H1 (cell line): ENCODE results near the gene TUBA4B. TPM values are rescaled to one million over a fixed set of nuclear protein-coding genes. Genes with fewer than 3 reads are reported as not detected.

Experiments used
- FOSL1 ChIP-seq: IDR thresholded peaks from 2 replicates; pipeline ENCODE4 v1.6.1; 2011; ENCODE audit warnings: mild to moderate bottlenecking, low read depth, low read length, moderate library complexity; ENCODE audit not compliant: insufficient read depth
- KDM5A ChIP-seq: fragments of 200-600 bp; IDR thresholded peaks from 2 replicates; pipeline ENCODE4 v1.7.1; 2012; ENCODE audit warnings: mild to moderate bottlenecking, low read length, inconsistent platforms, mixed read lengths
- RNF2 ChIP-seq: fragments of 200-900, 300-1000 bp; sonication (generic); IDR thresholded peaks from 2 replicates; pipeline ENCODE4 v1.7.1; 2016; ENCODE audit warnings: borderline replicate concordance, low read depth, mild to moderate bottlenecking, antibody characterized with exemption, low read length; ENCODE audit not compliant: poor library complexity, severe bottlenecking; ENCODE audit errors: missing control alignments
- TBP ChIP-seq: IDR thresholded peaks from 2 replicates; pipeline ENCODE4 v1.6.1; 2011; ENCODE audit warnings: low read depth, low read length, improper control_type of control experiment
- polyA plus RNA-seq, 7 experiments: library from polyadenylated mRNA; depleted of rRNA in 3 of 7; stranded (reverse) in 5 of 7; unstranded in 2 of 7; fragments of >200 nt in 5 of 7; fragments of 200-250 nt in 2 of 7; gene quantifications; 1 replicate in 5 of 7; 2 replicates in 1 of 7; 4 replicates in 1 of 7; pipeline versions ENCODE4 v1.2.1 to v1.2.3, GENCODE V29; 2011 to 2013; ENCODE audit warnings: missing spikeins in 2 of 7, mixed read lengths in 2 of 7
- total RNA-seq: library from RNA; stranded (reverse); fragmentation: NEBNext Ultra II Directional; extraction: Animal tissue kit (Norgen Biotek cat#: 25700); gene quantifications from 2 replicates; pipeline ENCODE4 v1.2.1, GENCODE V29; 2021
- TF ChIP-seq, protein P1 (sequence below): fragments of 300-600 bp; sonication (generic); IDR thresholded peaks from 2 replicates; pipeline ENCODE4 v1.7.1; 2012; ENCODE audit warnings: low read length, moderate library complexity, mild to moderate bottlenecking, inconsistent platforms; ENCODE audit not compliant: insufficient replicate concordance
- TF ChIP-seq, protein P2 (sequence below): IDR thresholded peaks from 2 replicates; pipeline ENCODE4 v1.6.1; 2011; ENCODE audit warnings: low read depth, mild to moderate bottlenecking, low read length; ENCODE audit not compliant: insufficient read depth

TUBA4B gene
- total and polyA plus RNA-seq, 2 of the 8 experiments (the other 6 are each of a cell fraction or from before 2014, with no cell fraction given) = 0.08 to 0.24 TPM

DNA sequence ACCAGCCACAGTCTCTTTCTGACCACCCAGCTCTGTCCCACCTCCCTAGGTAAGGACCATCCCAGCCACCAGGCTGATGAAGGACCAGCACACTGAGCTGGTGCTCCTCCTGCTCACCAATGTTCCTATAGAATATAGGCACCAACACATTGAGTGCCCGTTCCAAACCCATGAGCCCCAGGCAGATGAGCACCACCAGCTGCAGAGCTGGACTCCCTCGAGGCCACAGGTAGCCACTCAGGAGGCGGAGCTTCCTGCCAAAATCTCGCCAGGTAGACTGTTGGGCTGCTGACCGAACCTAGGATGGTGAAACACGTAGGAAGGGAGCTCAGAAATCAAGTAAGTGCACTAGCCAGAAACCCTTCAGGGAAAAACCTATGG is 36.5 kb upstream of the TUBA4B start (continued):
- TF ChIP-seq, protein P1, sequence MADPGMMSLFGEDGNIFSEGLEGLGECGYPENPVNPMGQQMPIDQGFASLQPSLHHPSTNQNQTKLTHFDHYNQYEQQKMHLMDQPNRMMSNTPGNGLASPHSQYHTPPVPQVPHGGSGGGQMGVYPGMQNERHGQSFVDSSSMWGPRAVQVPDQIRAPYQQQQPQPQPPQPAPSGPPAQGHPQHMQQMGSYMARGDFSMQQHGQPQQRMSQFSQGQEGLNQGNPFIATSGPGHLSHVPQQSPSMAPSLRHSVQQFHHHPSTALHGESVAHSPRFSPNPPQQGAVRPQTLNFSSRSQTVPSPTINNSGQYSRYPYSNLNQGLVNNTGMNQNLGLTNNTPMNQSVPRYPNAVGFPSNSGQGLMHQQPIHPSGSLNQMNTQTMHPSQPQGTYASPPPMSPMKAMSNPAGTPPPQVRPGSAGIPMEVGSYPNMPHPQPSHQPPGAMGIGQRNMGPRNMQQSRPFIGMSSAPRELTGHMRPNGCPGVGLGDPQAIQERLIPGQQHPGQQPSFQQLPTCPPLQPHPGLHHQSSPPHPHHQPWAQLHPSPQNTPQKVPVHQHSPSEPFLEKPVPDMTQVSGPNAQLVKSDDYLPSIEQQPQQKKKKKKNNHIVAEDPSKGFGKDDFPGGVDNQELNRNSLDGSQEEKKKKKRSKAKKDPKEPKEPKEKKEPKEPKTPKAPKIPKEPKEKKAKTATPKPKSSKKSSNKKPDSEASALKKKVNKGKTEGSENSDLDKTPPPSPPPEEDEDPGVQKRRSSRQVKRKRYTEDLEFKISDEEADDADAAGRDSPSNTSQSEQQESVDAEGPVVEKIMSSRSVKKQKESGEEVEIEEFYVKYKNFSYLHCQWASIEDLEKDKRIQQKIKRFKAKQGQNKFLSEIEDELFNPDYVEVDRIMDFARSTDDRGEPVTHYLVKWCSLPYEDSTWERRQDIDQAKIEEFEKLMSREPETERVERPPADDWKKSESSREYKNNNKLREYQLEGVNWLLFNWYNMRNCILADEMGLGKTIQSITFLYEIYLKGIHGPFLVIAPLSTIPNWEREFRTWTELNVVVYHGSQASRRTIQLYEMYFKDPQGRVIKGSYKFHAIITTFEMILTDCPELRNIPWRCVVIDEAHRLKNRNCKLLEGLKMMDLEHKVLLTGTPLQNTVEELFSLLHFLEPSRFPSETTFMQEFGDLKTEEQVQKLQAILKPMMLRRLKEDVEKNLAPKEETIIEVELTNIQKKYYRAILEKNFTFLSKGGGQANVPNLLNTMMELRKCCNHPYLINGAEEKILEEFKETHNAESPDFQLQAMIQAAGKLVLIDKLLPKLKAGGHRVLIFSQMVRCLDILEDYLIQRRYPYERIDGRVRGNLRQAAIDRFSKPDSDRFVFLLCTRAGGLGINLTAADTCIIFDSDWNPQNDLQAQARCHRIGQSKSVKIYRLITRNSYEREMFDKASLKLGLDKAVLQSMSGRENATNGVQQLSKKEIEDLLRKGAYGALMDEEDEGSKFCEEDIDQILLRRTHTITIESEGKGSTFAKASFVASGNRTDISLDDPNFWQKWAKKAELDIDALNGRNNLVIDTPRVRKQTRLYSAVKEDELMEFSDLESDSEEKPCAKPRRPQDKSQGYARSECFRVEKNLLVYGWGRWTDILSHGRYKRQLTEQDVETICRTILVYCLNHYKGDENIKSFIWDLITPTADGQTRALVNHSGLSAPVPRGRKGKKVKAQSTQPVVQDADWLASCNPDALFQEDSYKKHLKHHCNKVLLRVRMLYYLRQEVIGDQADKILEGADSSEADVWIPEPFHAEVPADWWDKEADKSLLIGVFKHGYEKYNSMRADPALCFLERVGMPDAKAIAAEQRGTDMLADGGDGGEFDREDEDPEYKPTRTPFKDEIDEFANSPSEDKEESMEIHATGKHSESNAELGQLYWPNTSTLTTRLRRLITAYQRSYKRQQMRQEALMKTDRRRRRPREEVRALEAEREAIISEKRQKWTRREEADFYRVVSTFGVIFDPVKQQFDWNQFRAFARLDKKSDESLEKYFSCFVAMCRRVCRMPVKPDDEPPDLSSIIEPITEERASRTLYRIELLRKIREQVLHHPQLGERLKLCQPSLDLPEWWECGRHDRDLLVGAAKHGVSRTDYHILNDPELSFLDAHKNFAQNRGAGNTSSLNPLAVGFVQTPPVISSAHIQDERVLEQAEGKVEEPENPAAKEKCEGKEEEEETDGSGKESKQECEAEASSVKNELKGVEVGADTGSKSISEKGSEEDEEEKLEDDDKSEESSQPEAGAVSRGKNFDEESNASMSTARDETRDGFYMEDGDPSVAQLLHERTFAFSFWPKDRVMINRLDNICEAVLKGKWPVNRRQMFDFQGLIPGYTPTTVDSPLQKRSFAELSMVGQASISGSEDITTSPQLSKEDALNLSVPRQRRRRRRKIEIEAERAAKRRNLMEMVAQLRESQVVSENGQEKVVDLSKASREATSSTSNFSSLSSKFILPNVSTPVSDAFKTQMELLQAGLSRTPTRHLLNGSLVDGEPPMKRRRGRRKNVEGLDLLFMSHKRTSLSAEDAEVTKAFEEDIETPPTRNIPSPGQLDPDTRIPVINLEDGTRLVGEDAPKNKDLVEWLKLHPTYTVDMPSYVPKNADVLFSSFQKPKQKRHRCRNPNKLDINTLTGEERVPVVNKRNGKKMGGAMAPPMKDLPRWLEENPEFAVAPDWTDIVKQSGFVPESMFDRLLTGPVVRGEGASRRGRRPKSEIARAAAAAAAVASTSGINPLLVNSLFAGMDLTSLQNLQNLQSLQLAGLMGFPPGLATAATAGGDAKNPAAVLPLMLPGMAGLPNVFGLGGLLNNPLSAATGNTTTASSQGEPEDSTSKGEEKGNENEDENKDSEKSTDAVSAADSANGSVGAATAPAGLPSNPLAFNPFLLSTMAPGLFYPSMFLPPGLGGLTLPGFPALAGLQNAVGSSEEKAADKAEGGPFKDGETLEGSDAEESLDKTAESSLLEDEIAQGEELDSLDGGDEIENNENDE = no peak
- TF ChIP-seq, protein P2, sequence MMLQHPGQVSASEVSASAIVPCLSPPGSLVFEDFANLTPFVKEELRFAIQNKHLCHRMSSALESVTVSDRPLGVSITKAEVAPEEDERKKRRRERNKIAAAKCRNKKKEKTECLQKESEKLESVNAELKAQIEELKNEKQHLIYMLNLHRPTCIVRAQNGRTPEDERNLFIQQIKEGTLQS = no peak
- TF ChIP-seq RNF2 (no peak), FOSL1 (no peak), TBP (no peak), KDM5A (no peak)
